Muscle layer of duodenum (tissue), 2 donors: ENCODE data around the gene PAPSS2.

Source experiments
- H3K27ac ChIP-seq: one replicate; pipeline ENCODE4 v1.7.0; 2013; ENCODE audit warnings: mild to moderate bottlenecking, low read length
- H3K27me3 ChIP-seq: one replicate; pipeline ENCODE4 v1.7.0; 2013; ENCODE audit warnings: low read depth, mild to moderate bottlenecking, control low read depth, low read length
- H3K36me3 ChIP-seq, 2 donors: one replicate each; pipeline ENCODE4 v1.7.0; 2013; ENCODE audit warnings: low read length in 2 of 2, control low read depth in 1 of 2, mild to moderate bottlenecking in 1 of 2; ENCODE audit not compliant: insufficient read depth in 2 of 2, control insufficient read depth in 1 of 2
- H3K4me1 ChIP-seq, 2 donors: one replicate each; pipeline ENCODE4 v1.7.0; 2013; ENCODE audit warnings: low read length in 2 of 2, mild to moderate bottlenecking in 2 of 2, control low read depth in 1 of 2, moderate library complexity in 1 of 2; ENCODE audit not compliant: insufficient read depth in 2 of 2, control insufficient read depth in 1 of 2
- H3K4me3 ChIP-seq, 2 donors: one replicate each; pipeline ENCODE4 v1.7.0; 2013; ENCODE audit warnings: low read length in 2 of 2, low read depth in 1 of 2, mild to moderate bottlenecking in 1 of 2
- H3K9me3 ChIP-seq, 2 donors: one replicate each; pipeline ENCODE4 v1.7.0; 2013; ENCODE audit warnings: low read length in 2 of 2, control low read depth in 1 of 2, mild to moderate bottlenecking in 1 of 2; ENCODE audit not compliant: control insufficient read depth in 1 of 2
- donor health status: healthy.

Gene PAPSS2

DNA sequence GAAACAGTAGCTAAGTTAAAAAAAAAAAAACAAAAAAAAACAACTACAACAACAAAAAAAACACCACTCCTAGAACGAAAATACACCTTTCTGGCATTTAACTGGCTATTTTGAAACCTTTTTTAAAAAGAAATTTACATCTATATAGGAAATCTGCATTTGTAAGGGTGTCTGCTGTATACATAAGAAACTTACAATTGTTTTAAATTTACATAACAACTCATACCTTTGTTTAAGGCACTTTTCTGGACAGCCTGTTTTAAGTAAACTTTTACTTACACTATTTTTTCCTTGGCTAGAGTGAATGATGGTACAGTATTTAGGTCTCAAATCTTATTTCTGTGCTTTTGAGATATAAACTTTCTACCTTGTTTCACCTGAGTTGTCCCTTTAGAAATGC lies 34.0 kb upstream of the PAPSS2 start:
- Histone ChIP-seq H3K36me3 (no peaks in the 10 kb centered on the region), H3K27ac (no peak overlapping the region), H3K9me3 (no peaks in the 10 kb centered on the region), H3K27me3 (no peaks in the 10 kb centered on the region), H3K4me3 (no peak overlapping the region), H3K4me1 (no peaks in the 10 kb centered on the region)

DNA sequence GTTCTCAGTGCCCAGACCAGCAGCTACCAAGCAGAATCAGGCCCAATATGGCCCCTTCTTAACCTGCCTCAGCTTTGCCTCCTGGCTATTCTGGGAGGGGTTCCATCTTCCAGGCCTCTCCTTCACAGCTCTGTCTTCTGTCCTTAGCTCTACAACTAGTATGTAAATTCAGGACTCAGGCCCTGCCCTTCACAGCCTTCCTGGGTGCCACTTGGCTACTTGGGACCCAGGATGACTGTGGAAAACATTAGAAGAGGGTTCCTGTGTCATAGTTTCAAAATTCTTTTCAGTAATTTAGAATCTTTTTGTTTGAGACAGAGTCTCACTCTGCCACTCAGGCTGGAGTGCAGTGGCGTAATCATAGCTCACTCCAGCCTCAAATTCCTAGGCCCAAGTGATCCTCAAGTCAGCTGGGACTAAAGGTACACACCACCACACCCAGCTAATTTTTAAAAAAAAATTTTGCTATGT lies 33.2 kb upstream of the PAPSS2 start:
- no peaks in the 10 kb centered on the region for H3K27me3 ChIP-seq
- H3K4me3 ChIP-seq, result no peak overlapping the region
- H3K27ac ChIP-seq, result no peak overlapping the region
- no peaks in the 10 kb centered on the region for H3K36me3 ChIP-seq
- no peaks in the 10 kb centered on the region for H3K9me3 ChIP-seq
- H3K4me1 ChIP-seq, result no peaks in the 10 kb centered on the region

DNA sequence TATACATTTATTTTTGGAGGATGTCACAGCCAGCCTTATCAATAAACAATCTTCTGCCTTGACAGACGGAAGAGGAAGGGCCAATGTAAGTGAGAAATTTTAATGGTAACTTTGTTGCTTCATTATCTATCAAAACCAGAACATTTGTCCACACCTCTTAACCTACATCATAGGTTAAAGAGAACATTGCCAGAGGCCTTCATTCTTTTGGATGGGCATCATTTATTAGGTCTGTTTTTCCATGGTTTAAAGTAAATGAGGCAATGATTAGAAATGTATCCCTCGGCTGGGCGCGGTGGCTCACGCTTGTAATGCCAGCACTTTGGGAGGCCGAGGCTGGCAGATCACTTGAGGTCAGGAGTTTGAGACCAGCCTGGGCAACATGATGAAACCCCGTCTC lies 29.5 kb upstream of the PAPSS2 start:
- Histone ChIP-seq H3K4me3 (no peak overlapping the region), H3K36me3 (no peaks in the 10 kb centered on the region), H3K27me3 (no peaks in the 10 kb centered on the region), H3K4me1 (no peaks in the 10 kb centered on the region), H3K9me3 (no peaks in the 10 kb centered on the region), H3K27ac (no peak overlapping the region)

DNA sequence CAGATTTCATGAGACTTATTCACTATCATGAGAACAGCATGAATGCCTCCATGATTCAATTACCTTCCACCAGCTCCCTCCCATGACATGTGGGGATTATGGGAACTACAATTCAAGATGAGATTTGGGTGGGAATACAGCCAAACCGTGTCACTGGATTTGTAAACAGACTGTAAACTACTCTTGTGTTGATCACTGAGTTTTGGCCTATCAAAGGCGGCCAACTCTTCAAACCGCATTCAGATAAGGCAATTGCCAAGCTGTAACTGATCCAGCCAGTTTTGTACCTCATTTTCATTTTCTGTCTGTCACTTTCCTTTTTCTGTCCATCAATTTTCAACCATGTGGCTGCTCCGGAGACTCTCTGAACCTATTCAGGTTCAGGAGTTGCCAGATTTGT lies 27.2 kb upstream of the PAPSS2 start:
- Histone ChIP-seq H3K4me1 (no peaks in the 10 kb centered on the region), H3K27ac (no peak overlapping the region), H3K9me3 (no peaks in the 10 kb centered on the region)

DNA sequence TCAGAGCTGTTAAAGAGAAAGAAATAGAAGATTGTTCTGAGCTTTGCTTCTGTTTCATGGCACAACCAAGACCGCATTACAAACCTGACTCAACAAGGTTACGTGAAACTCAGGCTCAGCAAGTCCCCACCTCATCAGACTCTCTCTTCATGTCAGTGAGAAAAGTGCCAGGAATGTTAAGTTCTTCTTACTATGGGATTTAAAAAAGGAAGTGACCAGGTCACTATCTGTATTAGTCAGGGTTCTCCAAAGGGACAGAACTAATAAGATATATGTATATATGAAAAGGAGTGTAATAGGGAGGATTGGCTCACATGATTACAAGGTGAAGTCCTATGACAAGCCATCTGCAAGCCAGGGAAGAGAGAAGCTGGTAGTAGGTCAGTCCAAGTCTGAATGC lies 25.4 kb upstream of the PAPSS2 start:
- no peak overlapping the region for H3K27ac ChIP-seq
- no peaks in the 10 kb centered on the region for H3K36me3 ChIP-seq
- H3K9me3 ChIP-seq, result no peaks in the 10 kb centered on the region
- no peaks in the 10 kb centered on the region for H3K4me1 ChIP-seq
- no peak overlapping the region for H3K4me3 ChIP-seq
- no peaks in the 10 kb centered on the region for H3K27me3 ChIP-seq

More for the DNA sequence above, 27.2 kb upstream of the PAPSS2 start:
- Histone ChIP-seq H3K27me3 (no peaks in the 10 kb centered on the region), H3K36me3 (no peaks in the 10 kb centered on the region), H3K4me3 (no peak overlapping the region)

DNA sequence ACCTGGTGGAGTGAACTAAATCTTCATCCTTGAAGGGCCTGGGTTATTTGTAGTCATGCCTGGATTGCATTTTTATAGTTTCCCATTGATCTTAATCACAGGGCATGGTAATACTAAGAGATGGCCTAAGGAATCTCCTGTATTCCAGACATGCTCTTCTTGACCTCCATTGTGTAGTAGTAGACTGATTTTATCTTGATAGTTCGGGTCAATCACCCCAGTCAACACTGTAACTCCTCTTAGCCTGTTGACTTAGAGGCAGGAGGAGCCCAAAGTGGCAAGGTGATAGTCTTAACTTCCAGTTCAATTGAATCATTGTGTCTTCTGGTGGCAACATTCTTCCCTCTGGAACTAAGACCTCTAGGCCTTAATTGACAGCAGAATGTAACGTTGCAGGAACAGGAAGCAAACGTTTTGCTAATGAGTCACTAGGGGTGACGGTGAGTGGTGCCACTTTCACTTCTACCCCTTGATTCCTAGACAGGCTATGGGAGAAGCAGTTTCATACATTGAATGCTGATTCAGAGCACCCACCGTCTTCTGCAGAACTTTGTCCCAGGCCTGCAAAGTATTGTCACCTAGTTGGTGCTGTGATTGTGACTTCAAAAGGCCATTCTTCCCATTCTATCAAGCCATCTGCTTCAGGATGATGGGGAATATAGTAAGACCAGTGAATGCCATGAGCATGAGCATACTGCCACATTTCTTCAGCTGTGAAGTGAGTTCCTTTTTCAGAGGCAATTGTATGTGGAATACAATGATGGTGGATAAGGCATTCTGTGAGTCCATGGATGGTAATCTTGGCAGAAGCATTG lies 24.0 kb upstream of the PAPSS2 start:
- Histone ChIP-seq H3K27ac (no peak overlapping the region), H3K4me3 (no peak overlapping the region), H3K4me1 (no peaks in the 10 kb centered on the region), H3K27me3 (no peaks in the 10 kb centered on the region), H3K36me3 (no peaks in the 10 kb centered on the region), H3K9me3 (no peaks in the 10 kb centered on the region)

DNA sequence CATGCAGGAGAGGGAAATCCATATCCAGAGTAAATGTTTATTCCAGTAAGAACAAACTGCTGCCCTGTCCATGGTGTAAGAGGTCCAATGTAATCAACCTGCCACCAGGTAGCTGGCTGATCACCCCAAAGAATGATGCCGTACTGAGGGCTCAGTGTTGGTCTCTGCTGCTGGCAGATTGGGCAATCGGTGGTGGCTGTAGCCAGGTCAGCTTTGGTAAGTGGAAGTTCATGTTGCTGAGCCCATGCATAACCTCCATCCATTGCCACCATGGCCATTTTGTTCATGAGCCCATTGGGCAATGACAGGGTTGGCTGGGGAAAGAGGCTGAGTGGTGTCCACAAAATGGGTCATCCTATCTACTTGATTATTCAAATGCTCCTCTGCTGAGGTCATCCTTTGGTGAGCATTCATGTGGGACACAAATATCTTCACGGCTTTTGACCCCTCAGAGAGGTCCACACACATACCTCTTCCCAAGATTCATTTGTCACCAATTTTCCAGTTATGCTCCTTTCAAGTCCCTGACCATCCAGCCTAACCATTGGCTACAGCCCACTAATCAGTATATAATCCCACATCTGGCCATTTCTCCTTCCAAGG lies 23.3 kb upstream of the PAPSS2 start:
- H3K9me3 ChIP-seq, result no peaks in the 10 kb centered on the region
- no peak overlapping the region for H3K27ac ChIP-seq
- no peak overlapping the region for H3K4me3 ChIP-seq
- no peaks in the 10 kb centered on the region for H3K27me3 ChIP-seq
- H3K4me1 ChIP-seq, result no peaks in the 10 kb centered on the region
- no peaks in the 10 kb centered on the region for H3K36me3 ChIP-seq

DNA sequence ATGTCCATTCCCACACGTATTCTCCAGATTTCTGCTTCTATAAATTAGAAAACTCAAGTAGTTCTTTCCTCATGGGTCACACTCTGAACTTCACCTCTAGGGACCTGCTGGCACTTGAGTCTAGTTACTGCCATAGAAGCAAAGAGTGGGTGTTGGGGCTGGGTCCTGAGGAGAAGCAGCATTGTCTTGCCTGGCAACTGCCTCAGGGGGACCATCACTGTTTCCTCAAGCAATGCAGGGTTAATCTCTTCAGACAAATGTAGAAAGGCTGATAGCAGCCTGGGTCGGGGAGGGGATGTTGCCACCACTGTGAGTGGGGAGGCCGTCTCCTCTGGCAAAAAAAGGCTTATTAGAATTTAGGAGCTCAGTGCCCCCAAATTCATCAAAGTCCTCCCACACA lies 20.2 kb upstream of the PAPSS2 start:
- H3K36me3 ChIP-seq, result no peaks in the 10 kb centered on the region
- no peak overlapping the region for H3K27ac ChIP-seq
- no peak overlapping the region for H3K4me3 ChIP-seq
- H3K27me3 ChIP-seq, result no peaks in the 10 kb centered on the region
- no peaks in the 10 kb centered on the region for H3K9me3 ChIP-seq
- H3K4me1 ChIP-seq, result no peaks in the 10 kb centered on the region

DNA sequence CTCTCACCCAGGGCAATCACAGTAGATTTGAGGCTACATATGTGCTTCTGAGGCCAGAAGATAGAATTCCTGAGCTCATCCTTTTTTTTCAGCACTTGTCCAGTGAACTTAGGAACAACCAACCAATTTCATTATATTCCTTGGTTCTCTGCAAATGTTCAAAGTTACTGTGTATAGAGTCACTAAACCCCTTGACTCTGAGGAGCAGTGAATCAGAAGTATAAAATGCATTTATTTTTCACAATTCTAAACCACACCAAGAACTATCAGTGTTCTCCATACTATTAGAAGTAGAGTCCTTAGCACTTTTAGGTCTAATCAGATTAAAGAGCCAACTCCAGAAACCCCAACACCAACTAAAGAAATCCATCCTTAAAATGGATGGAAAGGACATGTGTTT lies 19.6 kb upstream of the PAPSS2 start:
- H3K9me3 ChIP-seq, result no peaks in the 10 kb centered on the region
- H3K27me3 ChIP-seq, result no peaks in the 10 kb centered on the region
- H3K4me1 ChIP-seq, result no peaks in the 10 kb centered on the region
- H3K36me3 ChIP-seq, result no peaks in the 10 kb centered on the region
- H3K27ac ChIP-seq, result no peak overlapping the region
- no peak overlapping the region for H3K4me3 ChIP-seq

DNA sequence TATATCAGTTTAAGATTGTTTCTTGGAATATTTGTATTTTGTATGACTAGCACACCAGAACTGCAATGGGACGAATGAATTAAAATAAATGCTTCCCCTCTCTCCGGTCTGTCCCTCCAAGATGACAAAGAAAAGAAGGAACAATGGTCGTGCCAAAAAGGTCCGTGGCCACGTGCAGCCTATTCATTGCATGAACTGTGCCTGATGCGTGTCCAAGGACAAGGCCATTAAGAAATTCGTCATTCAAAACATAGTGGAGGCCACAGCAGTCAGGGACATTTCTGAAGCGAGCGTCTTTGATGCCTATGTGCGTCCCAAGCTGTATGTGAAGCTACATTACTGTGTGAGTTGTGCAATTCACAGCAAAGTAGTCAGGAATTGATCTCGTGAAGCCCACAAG lies 17.2 kb upstream of the PAPSS2 start:
- H3K36me3 ChIP-seq, result no peaks in the 10 kb centered on the region
- no peaks in the 10 kb centered on the region for H3K9me3 ChIP-seq
- no peak overlapping the region for H3K4me3 ChIP-seq
- H3K27me3 ChIP-seq, result no peaks in the 10 kb centered on the region
- H3K4me1 ChIP-seq, result no peaks in the 10 kb centered on the region
- H3K27ac ChIP-seq, result no peak overlapping the region

DNA sequence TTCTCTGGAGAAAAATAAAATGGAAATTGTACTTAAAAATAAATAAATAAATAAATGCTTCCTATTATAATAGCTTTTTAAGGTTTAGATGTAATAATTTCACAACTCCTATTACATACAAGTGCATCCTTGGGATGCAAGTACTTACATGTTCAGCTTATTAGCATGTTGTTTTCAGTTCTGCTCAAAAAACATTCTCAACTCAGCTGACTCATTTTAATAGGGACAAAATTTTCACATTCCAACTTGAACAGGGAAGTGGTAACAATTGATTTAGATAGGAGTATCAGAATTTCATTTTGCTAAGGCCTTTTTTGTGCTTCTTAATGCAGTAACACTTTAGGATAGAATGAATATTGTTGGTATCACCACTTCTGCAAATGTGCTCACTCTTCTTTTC lies 16.7 kb upstream of the PAPSS2 start:
- Histone ChIP-seq H3K27me3 (no peaks in the 10 kb centered on the region), H3K9me3 (no peaks in the 10 kb centered on the region), H3K4me3 (no peak overlapping the region), H3K4me1 (no peaks in the 10 kb centered on the region), H3K27ac (no peak overlapping the region), H3K36me3 (no peaks in the 10 kb centered on the region)

DNA sequence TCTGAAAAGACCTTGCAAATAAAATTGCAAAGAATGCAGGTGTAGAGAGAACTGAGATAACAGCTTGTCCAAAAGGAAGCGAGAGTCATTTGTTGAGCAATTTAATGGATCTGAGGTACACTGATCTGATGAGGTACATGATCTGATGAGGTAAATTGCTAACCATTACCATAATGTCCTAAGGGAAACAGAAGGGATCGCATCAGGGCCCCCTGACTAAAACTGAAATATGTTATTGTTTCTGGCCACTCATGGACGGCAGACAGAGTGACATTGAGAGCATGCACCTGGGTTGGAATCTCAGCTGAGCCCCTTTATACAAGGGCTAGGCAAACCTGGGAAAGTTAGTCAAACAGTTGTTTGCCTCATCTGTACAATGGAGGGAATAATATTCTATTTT lies 15.8 kb upstream of the PAPSS2 start:
- H3K4me3 ChIP-seq, result no peak overlapping the region
- no peaks in the 10 kb centered on the region for H3K4me1 ChIP-seq
- no peaks in the 10 kb centered on the region for H3K9me3 ChIP-seq
- no peak overlapping the region for H3K27ac ChIP-seq
- H3K27me3 ChIP-seq, result no peaks in the 10 kb centered on the region
- no peaks in the 10 kb centered on the region for H3K36me3 ChIP-seq
